GM20000 (cell line): ENCODE data around the gene NSDHL.
A peak's percentile ranks its signal among the peaks of the same experiment; 100 is the strongest.
"Not testable (repeated sequence)": the region's sequence is repeated elsewhere in the genome, so short reads cannot be mapped to it uniquely, and the experiment has no call there.

Experiments used
- DNase-seq: peaks from one replicate; pipeline ENCODE4 v3.0.0; 2012; ENCODE audit warnings: low spot score
- TF ChIP-seq, protein P1 (sequence below): IDR thresholded peaks from 2 replicates; pipeline ENCODE4 v1.5.1; 2012; ENCODE audit warnings: mild to moderate bottlenecking, control low read depth; ENCODE audit errors: extremely low read depth, missing control alignments

The NSDHL gene

GRCh38 chrX:152830312-152831305 lies at the start of gene NSDHL, which contains the start of gene CETN2:
NSDHL (plus strand) TSS chrX:152831063; CDS start chrX:152846325, 15,262 bp downstream.
CETN2 (minus strand) TSS chrX:152830757; CDS start chrX:152830710, 47 bp downstream.
- TF ChIP-seq, protein P1, sequence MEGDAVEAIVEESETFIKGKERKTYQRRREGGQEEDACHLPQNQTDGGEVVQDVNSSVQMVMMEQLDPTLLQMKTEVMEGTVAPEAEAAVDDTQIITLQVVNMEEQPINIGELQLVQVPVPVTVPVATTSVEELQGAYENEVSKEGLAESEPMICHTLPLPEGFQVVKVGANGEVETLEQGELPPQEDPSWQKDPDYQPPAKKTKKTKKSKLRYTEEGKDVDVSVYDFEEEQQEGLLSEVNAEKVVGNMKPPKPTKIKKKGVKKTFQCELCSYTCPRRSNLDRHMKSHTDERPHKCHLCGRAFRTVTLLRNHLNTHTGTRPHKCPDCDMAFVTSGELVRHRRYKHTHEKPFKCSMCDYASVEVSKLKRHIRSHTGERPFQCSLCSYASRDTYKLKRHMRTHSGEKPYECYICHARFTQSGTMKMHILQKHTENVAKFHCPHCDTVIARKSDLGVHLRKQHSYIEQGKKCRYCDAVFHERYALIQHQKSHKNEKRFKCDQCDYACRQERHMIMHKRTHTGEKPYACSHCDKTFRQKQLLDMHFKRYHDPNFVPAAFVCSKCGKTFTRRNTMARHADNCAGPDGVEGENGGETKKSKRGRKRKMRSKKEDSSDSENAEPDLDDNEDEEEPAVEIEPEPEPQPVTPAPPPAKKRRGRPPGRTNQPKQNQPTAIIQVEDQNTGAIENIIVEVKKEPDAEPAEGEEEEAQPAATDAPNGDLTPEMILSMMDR: no peak
- DNase-seq: peak; percentile 92

DNA sequence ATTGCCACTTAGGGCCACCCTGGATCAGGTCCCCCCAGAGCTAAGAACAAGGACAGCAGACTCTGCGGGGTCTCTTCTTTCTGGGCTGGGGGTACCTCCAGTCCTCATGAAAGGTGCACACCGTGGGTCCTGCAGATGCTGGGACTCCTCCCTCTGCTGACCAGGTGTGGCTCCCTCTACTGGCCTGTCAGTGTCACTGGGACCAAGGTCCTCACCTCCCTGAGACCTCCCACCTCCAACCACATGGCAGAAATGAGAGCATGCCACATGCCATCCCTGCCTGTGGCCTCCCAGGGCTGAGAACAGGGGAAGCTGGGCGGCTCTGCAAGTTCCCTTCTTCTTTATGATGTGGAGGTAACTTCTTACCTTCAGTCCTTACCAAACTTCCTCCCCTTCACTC lies 43.8 kb upstream of the NSDHL start:
- not testable (repeated sequence) for DNase-seq

GRCh38 chrX:152798945-152799344 lies 31.9 kb upstream of the NSDHL start:
- TF ChIP-seq, protein P1: no peak
- no peak for DNase-seq

DNA sequence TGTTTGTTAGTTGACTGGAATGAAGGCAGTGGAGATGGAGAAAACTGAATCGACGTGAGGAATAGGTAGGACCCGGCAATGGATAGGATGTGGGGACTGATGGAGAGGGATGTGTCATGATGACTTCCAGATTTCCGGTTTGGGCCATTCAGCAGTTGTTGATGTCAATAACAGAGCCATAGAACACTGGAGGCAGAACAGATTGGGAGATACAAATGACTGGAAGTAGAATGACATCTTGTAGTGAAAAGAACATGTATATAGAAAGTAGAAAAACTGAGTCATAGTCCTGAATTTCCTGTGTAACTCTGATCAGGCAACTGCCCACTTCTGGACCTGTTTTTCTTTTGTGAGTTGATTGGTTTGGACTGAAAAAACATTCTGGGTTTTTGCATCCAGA lies 24.8 kb upstream of the NSDHL start:
- DNase-seq: no peak

DNA sequence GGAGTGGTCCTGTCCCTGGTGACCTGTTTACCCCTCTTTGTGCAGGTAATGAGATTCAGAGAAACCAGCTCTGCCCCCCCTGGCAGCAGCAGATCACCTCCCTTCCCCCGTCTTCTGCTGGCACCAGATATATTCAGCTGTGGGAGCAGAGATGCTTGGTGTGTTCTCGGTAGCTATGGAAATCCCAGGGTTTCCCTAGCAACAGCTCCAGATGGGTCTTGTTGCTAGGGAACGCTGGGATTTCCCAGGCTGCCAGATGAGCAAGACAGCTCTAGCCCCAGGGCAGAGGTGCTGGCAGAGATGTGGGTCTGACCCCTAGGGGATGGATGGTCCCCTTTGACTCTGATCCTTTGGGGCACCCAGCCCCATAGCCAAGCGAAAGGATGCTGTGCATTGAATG lies 20.5 kb upstream of the NSDHL start:
- TF ChIP-seq, protein P1: no peak
- DNase-seq: no peak

More for the DNA sequence above, 24.8 kb upstream of the NSDHL start:
- TF ChIP-seq, protein P1: no peak

GRCh38 chrX:152813206-152813605 lies 17.7 kb upstream of the NSDHL start:
- DNase-seq: no peak
- TF ChIP-seq, protein P1: no peak

DNA sequence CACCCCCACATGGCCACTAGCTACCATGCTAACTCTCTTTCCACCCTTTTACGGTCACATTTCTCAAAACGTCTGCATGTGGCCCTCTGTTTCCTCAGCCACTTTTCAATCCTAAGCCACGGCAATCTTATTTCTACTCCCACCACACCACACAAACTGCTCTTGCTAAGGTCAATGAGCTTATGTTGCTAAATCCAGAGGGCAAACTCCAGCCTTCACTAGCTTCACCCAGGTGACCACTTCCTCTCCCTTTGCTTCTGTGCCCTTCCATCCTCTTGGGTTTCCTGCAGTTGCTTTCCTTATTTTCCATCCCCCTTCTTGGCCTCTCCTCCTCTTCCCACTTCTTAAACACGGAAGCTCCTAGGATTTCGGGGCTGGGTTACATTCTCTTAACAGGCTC lies 16.8 kb upstream of the NSDHL start:
- TF ChIP-seq, protein P1: no peak

More for the DNA sequence above, 16.8 kb upstream of the NSDHL start:
- DNase-seq: no peak
